SHP77 (cell line): ENCODE results near the gene TMBIM6.

Source experiments
- DNase-seq, 2 experiments: peaks; one replicate each; lab custom pipeline; 2025; lab: John Stamatoyannopoulos, UW

TMBIM6 gene

GRCh38 chr12:49796606-49797448 is 55.5 kb downstream of the TMBIM6 start:
- no peak for DNase-seq

- no peak for DNase-seq
These were observed 56.1 kb downstream of the TMBIM6 start for GRCh38 chr12:49797449-49797776.

- DNase-seq, result no peak
These were observed 56.9 kb downstream of the TMBIM6 start for GRCh38 chr12:49798248-49798647.

GRCh38 chr12:49798934-49799333 is 57.6 kb downstream of the TMBIM6 start:
- no peak for DNase-seq

GRCh38 chr12:49800421-49801140 is 59.2 kb downstream of the TMBIM6 start:
- DNase-seq, result no peak

GRCh38 chr12:49801141-49802063 is 60.0 kb downstream of the TMBIM6 start:
- DNase-seq, result no peak

GRCh38 chr12:49803693-49804450 is 62.5 kb downstream of the TMBIM6 start:
- no peak for DNase-seq

GRCh38 chr12:49804821-49805220 is 63.5 kb downstream of the TMBIM6 start:
- no peak for DNase-seq

GRCh38 chr12:49805409-49805808 is 64.1 kb downstream of the TMBIM6 start:
- DNase-seq, result no peak

GRCh38 chr12:49806321-49806813 is 65.0 kb downstream of the TMBIM6 start:
- DNase-seq, result no peak

GRCh38 chr12:49806877-49807276 is 65.5 kb downstream of the TMBIM6 start:
- DNase-seq, result no peak

- no peak for DNase-seq
These were observed 66.7 kb downstream of the TMBIM6 start for GRCh38 chr12:49807991-49808580.

GRCh38 chr12:49808686-49809380 is 67.5 kb downstream of the TMBIM6 start:
- no peak for DNase-seq

GRCh38 chr12:49809381-49809905 is 68.1 kb downstream of the TMBIM6 start:
- DNase-seq, result no peak

GRCh38 chr12:49809906-49810389 is 68.6 kb downstream of the TMBIM6 start:
- DNase-seq, result no peak

- no peak for DNase-seq
These were observed 69.8 kb downstream of the TMBIM6 start for GRCh38 chr12:49811136-49811535.

GRCh38 chr12:49811961-49812401 is 70.6 kb downstream of the TMBIM6 start:
- DNase-seq, result no peak

- no peak for DNase-seq
These were observed 71.8 kb downstream of the TMBIM6 start for GRCh38 chr12:49813131-49813530.
